Subcutaneous abdominal adipose tissue (tissue), 5 donors: ENCODE measurements around the gene COX4I1.

ENCODE experiments used
- H3K27ac ChIP-seq: one replicate; pipeline ENCODE4 v1.7.0; 2013; ENCODE audit warnings: low read depth, mild to moderate bottlenecking, inconsistent platforms, low read length, moderate library complexity
- H3K27me3 ChIP-seq, 5 donors: one replicate each; pipeline ENCODE4 v1.7.0; 2013; ENCODE audit warnings: low read length in 5 of 5, inconsistent platforms in 1 of 5; ENCODE audit not compliant: control insufficient read depth in 5 of 5, insufficient read depth in 4 of 5
- H3K36me3 ChIP-seq, 5 donors: one replicate each; pipeline ENCODE4 v1.7.0; 2013; ENCODE audit warnings: low read length in 5 of 5; ENCODE audit not compliant: control insufficient read depth in 5 of 5, insufficient read depth in 5 of 5
- H3K4me1 ChIP-seq, 5 donors: one replicate each; pipeline ENCODE4 v1.7.0; 2013; ENCODE audit warnings: low read length in 5 of 5, mild to moderate bottlenecking in 3 of 5, moderate library complexity in 1 of 5; ENCODE audit not compliant: control insufficient read depth in 5 of 5, insufficient read depth in 5 of 5
- H3K4me3 ChIP-seq, 5 donors: one replicate each; pipeline ENCODE4 v1.7.0; 2013; ENCODE audit warnings: low read length in 5 of 5, low read depth in 1 of 5
- H3K9ac ChIP-seq, 5 donors: one replicate each; pipeline ENCODE4 v1.7.0; 2013; ENCODE audit warnings: low read length in 5 of 5, mild to moderate bottlenecking in 4 of 5, moderate library complexity in 3 of 5
- H3K9me3 ChIP-seq, 5 donors: one replicate each; pipeline ENCODE4 v1.7.0; 2013; ENCODE audit warnings: low read length in 5 of 5; ENCODE audit not compliant: control insufficient read depth in 5 of 5
- donor health status: healthy.
- donor health status: healthy.
- donor health status: healthy.
- donor health status: healthy.
- donor health status: healthy.

Gene COX4I1

DNA sequence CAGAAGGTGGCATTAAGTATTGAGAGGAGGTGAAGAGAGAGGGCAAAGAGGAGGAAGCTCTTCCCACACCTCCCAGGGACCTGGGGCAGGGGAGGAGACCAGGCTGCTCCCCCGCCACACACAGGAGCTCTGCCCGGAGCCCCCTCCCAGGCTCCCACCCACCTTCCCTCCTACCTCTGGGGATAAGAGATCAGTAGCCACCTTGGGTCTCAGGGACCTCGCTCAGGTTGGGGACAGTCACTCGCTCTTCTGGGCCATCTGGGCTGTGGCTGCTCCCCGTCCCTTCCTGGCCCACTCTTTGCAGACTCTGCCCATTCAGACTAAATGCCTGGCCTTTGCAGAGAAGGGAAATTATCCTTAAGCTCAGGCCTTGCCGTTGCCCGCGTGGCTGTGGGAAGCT lies 33.7 kb upstream of the COX4I1 start:
- Histone ChIP-seq H3K36me3 (peaks cover 0 to 4% (median 3%) of the 10 kb centered on the region in 5 donors), H3K4me1 (peaks cover 0 to 8% (median 3%) of the 10 kb centered on the region in 5 donors), H3K9ac (no peak overlapping the region), H3K27ac (no peak overlapping the region), H3K4me3 (no peak overlapping the region), H3K27me3 (peaks cover 0 to 12% (median 4%) of the 10 kb centered on the region in 5 donors), H3K9me3 (no peaks in the 10 kb centered on the region)

DNA sequence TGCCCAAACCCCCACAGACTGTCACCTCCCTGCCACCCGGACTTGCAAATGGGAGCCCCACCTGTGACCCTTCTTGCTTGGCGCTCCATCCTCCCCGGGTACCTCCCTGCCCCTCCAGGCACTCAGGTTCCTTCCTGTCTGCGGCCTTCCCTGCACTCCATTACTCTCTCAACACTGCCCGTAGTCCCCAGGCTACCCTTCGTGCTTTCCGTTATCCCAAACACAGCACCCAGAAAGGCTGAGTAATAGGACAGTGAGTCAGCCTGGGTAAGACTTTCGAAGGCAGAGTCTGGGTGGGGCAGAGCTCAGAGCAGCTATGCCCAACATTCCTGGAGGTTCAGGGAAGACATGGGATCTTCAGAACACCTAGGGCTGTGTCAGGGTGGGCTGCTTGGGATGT lies 32.0 kb upstream of the COX4I1 start:
- H3K27ac ChIP-seq = no peak overlapping the region
- H3K27me3 ChIP-seq = peaks cover 0 to 12% (median 4%) of the 10 kb centered on the region in 5 donors
- peaks cover 0 to 2% (median 0%) of the 10 kb centered on the region in 5 donors for H3K4me1 ChIP-seq

DNA sequence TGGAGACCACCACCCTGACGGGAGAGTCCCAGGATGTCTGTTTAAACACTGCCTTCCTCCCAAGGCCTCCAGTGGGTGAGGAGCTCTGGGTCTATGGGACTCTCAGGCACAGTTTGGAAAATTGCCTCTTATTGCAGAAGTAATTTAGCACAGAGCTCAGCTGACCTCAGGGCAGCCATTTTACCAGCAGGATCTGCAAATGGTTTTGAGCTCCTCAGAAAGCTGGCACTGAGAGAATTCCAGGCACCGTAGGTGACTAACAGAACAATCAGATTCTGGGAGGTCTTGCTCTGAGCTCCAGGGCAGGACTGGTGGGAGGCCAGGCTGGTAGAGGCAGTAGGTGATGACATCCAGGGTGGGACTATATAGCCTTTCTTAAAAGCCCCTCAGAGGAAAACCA lies 31.3 kb upstream of the COX4I1 start:
- Histone ChIP-seq H3K27me3 (peaks cover 0 to 6% (median 4%) of the 10 kb centered on the region in 5 donors), H3K9me3 (no peaks in the 10 kb centered on the region), H3K36me3 (peaks cover 0 to 10% (median 5%) of the 10 kb centered on the region in 5 donors), H3K4me3 (no peak overlapping the region), H3K27ac (no peak overlapping the region), H3K9ac (no peak overlapping the region), H3K4me1 (peaks cover 0 to 2% (median 0%) of the 10 kb centered on the region in 5 donors)

More for the DNA sequence above, 32.0 kb upstream of the COX4I1 start:
- no peak overlapping the region for H3K4me3 ChIP-seq
- H3K9ac ChIP-seq = no peak overlapping the region
- H3K9me3 ChIP-seq = no peaks in the 10 kb centered on the region
- peaks cover 0 to 10% (median 5%) of the 10 kb centered on the region in 5 donors for H3K36me3 ChIP-seq

- Histone ChIP-seq H3K4me3 (no peak overlapping the region), H3K4me1 (peaks cover 0 to 2% (median 0%) of the 10 kb centered on the region in 5 donors), H3K27me3 (peaks cover 0 to 3% (median 0%) of the 10 kb centered on the region in 5 donors), H3K27ac (no peak overlapping the region), H3K36me3 (peaks cover 0 to 11% (median 9%) of the 10 kb centered on the region in 5 donors), H3K9me3 (no peaks in the 10 kb centered on the region), H3K9ac (no peak overlapping the region)
These were observed 28.8 kb upstream of the COX4I1 start for GRCh38 chr16:85770741-85771140.

GRCh38 chr16:85773044-85773443 lies 26.5 kb upstream of the COX4I1 start:
- peaks cover 0 to 6% (median 0%) of the 10 kb centered on the region in 5 donors for H3K4me1 ChIP-seq
- peaks cover 0 to 26% (median 16%) of the 10 kb centered on the region in 5 donors for H3K36me3 ChIP-seq
- no peak overlapping the region for H3K27ac ChIP-seq
- H3K9ac ChIP-seq = no peak overlapping the region
- no peaks in the 10 kb centered on the region for H3K9me3 ChIP-seq
- H3K4me3 ChIP-seq = no peak overlapping the region
- H3K27me3 ChIP-seq = no peaks in the 10 kb centered on the region

- Histone ChIP-seq H3K9ac (no peak overlapping the region), H3K4me3 (no peak overlapping the region), H3K36me3 (peaks cover 0 to 37% (median 27%) of the 10 kb centered on the region in 5 donors), H3K27me3 (no peaks in the 10 kb centered on the region), H3K27ac (no peak overlapping the region), H3K9me3 (no peaks in the 10 kb centered on the region), H3K4me1 (peaks cover 0 to 15% (median 2%) of the 10 kb centered on the region in 5 donors)
These were observed 25.4 kb upstream of the COX4I1 start for GRCh38 chr16:85774136-85774535.

DNA sequence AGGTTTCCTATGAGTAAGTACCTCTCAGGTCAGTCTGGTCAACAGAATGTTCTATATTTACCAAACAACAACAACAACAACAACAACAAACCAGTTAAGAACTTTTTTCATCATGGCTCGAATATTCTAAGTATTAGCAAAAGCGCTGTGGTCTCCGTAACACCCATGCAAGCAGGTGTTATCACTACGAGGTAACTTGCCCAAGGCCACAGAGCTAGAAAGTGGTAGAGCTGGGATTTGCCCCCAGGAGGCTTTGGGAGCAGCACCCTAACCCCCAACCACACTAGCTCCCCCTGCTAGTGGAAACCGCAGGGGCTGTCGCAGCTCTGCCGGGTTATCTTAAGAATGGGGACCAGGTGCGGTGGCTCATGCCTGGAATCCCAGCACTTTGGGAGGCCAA lies 24.7 kb upstream of the COX4I1 start:
- Histone ChIP-seq H3K4me1 (peaks cover 0 to 21% (median 2%) of the 10 kb centered on the region in 5 donors), H3K9me3 (no peaks in the 10 kb centered on the region), H3K36me3 (peaks cover 0 to 44% (median 33%) of the 10 kb centered on the region in 5 donors), H3K4me3 (no peak overlapping the region), H3K27ac (no peak overlapping the region), H3K9ac (no peak overlapping the region), H3K27me3 (no peaks in the 10 kb centered on the region)

- H3K27me3 ChIP-seq = no peaks in the 10 kb centered on the region
- peak overlapping the region in 1 of 5 donors; percentile 33 for H3K9ac ChIP-seq
- H3K9me3 ChIP-seq = no peaks in the 10 kb centered on the region
- no peak overlapping the region for H3K4me3 ChIP-seq
- peak overlapping the region; percentile 80 for H3K27ac ChIP-seq
- peaks cover 0 to 29% (median 7%) of the 10 kb centered on the region in 5 donors for H3K4me1 ChIP-seq
- H3K36me3 ChIP-seq = peaks cover 0 to 61% (median 43%) of the 10 kb centered on the region in 5 donors
These were observed 21.7 kb upstream of the COX4I1 start for GRCh38 chr16:85777583-85778310.

DNA sequence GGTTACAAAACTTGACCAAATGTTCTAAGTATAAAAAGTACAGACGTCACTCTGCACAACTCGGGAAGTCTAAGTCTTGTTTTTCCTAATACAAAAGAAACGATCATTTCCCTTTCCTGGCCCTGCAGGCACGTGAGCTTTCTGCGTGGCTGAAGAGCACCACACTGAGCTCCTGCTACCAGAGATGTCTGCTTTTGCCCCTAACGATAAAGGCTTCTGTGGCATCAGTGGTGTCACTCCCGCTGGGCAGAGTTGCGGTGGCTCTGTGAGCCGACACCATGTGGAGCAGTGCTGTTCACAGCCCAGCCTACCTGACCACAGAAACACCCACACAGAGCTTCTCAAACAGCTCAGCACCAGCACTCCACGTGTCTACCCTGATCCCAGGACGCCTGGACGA lies 20.6 kb upstream of the COX4I1 start:
- H3K9me3 ChIP-seq = no peaks in the 10 kb centered on the region
- no peaks in the 10 kb centered on the region for H3K27me3 ChIP-seq
- H3K4me1 ChIP-seq = peaks cover 0 to 29% (median 7%) of the 10 kb centered on the region in 5 donors
- H3K9ac ChIP-seq = no peak overlapping the region
- no peak overlapping the region for H3K4me3 ChIP-seq
- peak overlapping the region; percentile 17 for H3K27ac ChIP-seq
- peaks cover 0 to 65% (median 43%) of the 10 kb centered on the region in 5 donors for H3K36me3 ChIP-seq

GRCh38 chr16:85780281-85780680 lies 19.2 kb upstream of the COX4I1 start:
- no peak overlapping the region for H3K4me3 ChIP-seq
- peaks cover 0 to 29% (median 7%) of the 10 kb centered on the region in 5 donors for H3K4me1 ChIP-seq
- H3K36me3 ChIP-seq = peaks cover 0 to 70% (median 43%) of the 10 kb centered on the region in 5 donors
- H3K27ac ChIP-seq = no peak overlapping the region
- no peaks in the 10 kb centered on the region for H3K27me3 ChIP-seq
- H3K9me3 ChIP-seq = no peaks in the 10 kb centered on the region
- H3K9ac ChIP-seq = no peak overlapping the region
